K562 (cell line): Measurements from ENCODE around the gene GABBR1. TPM values are rescaled to one million over a fixed set of nuclear protein-coding genes. Genes with fewer than 3 reads are reported as not detected.
A peak's percentile ranks its signal among the peaks of the same experiment; 100 is the strongest.

ENCODE experiments used
- CTCFL ChIP-seq: IDR thresholded peaks from 2 replicates; pipeline ENCODE4 v1.6.1; 2011; ENCODE audit warnings: borderline replicate concordance, low read depth, mild to moderate bottlenecking, moderate library complexity, low read length; ENCODE audit not compliant: insufficient read depth, poor library complexity, severe bottlenecking
- ELK3 ChIP-seq: fragments of 450-650 bp; formaldehyde crosslinking; IDR thresholded peaks from 2 replicates; pipeline ENCODE4 v1.4.0; 2020; ENCODE audit warnings: mild to moderate bottlenecking
- FUS ChIP-seq: fragments of 200-400 bp; formaldehyde crosslinking; optimal IDR thresholded peaks from 2 replicates; pipeline ENCODE3; 2017; ENCODE audit warnings: low read depth, low read length
- ILK ChIP-seq: fragments of 450-650 bp; IDR thresholded peaks from 2 replicates; pipeline ENCODE4 v1.6.1; 2016; ENCODE audit warnings: missing genetic modification characterization, low read depth, mild to moderate bottlenecking, missing compliant biosample characterization, moderate library complexity, borderline replicate concordance
- JUN ChIP-seq, 2 experiments: sonication (generic) in 1 of 2; formaldehyde crosslinking in 1 of 2; IDR thresholded peaks; 2 replicates each; pipeline versions ENCODE4 v1.6.1 to v1.8.0; 2012 to 2022; ENCODE audit warnings: borderline replicate concordance in 2 of 2, mild to moderate bottlenecking in 2 of 2, improper control_type of control experiment in 1 of 2, low read depth in 1 of 2, low read length in 1 of 2, missing genetic modification reagents in 1 of 2
- NFE2L1 ChIP-seq: fragments of 450-650 bp; IDR thresholded peaks from 2 replicates; pipeline ENCODE4 v1.6.1; 2016; ENCODE audit warnings: missing genetic modification characterization, low read depth, mild to moderate bottlenecking, missing compliant biosample characterization, moderate library complexity, borderline replicate concordance
- RBM15 ChIP-seq: fragments of 200-400 bp; formaldehyde crosslinking; IDR thresholded peaks from 2 replicates; pipeline ENCODE4 v1.6.1; 2018; ENCODE audit warnings: mild to moderate bottlenecking, low read length, moderate library complexity; ENCODE audit not compliant: insufficient read depth
- RBM17 ChIP-seq: fragments of 200-400 bp; formaldehyde crosslinking; IDR thresholded peaks from 2 replicates; pipeline ENCODE4 v1.6.1; 2017; ENCODE audit warnings: low read depth, mild to moderate bottlenecking, low read length, borderline replicate concordance
- SIRT6 ChIP-seq: IDR thresholded peaks from one replicate; pipeline ENCODE4 v1.6.1; 2012; ENCODE audit warnings: low read depth, mild to moderate bottlenecking, control low read depth, inconsistent platforms, low read length, moderate library complexity
- TAF15 ChIP-seq: fragments of 200-400 bp; formaldehyde crosslinking; IDR thresholded peaks from 2 replicates; pipeline ENCODE4 v1.6.1; 2017; ENCODE audit warnings: mild to moderate bottlenecking, low read depth, low read length, moderate library complexity
- TAL1 ChIP-seq: fragments of 450-650 bp; IDR thresholded peaks from 2 replicates; pipeline ENCODE4 v1.6.1; 2016; ENCODE audit warnings: mild to moderate bottlenecking
- ZBTB7A ChIP-seq: IDR thresholded peaks from 2 replicates; pipeline ENCODE4 v1.6.1; 2011; ENCODE audit warnings: low read depth, mild to moderate bottlenecking, low read length, moderate library complexity, borderline replicate concordance; ENCODE audit not compliant: control insufficient read depth
- ZNF318 ChIP-seq, 2 experiments: fragments of 450-650 bp; IDR thresholded peaks; 2 replicates each; pipeline ENCODE4 v1.6.1; 2016; ENCODE audit warnings: mild to moderate bottlenecking in 2 of 2, borderline replicate concordance in 1 of 2, low read depth in 1 of 2, moderate library complexity in 1 of 2
- polyA plus RNA-seq, 8 experiments: library from polyadenylated mRNA; depleted of rRNA in 4 of 8; stranded (reverse) in 5 of 8; unstranded in 3 of 8; fragments of >200 nt; fragmentation: Nextera tagmentation in 2 of 8; fragmentation: Illumina TruSeq in 1 of 8; extraction: Ambion mirVana in 2 of 8; extraction: Trizol in 1 of 8; gene quantifications; 2 replicates each; pipeline versions ENCODE4 v1.2.1 to v1.2.3, GENCODE V29; 2011 to 2014; ENCODE audit warnings: inconsistent platforms in 1 of 8, missing spikeins in 1 of 8
- total RNA-seq, 7 experiments: library from RNA; depleted of rRNA in 6 of 7; stranded (reverse); fragments of >200 nt in 6 of 7; fragmentation: Illumina TruSeq in 2 of 7; extraction: Trizol in 2 of 7; gene quantifications; 2 replicates each; pipeline versions ENCODE4 v1.2.1 to v1.2.3, GENCODE V29; 2011 to 2021; ENCODE audit warnings: low replicate concordance in 1 of 7

GABBR1 gene
- total and polyA plus RNA-seq, 9 of the 15 experiments (the other 6 are each of a cell fraction or from before 2014, with no cell fraction given) = 2.2 to 48.3 (median 20.8) TPM

- no peak for TF ChIP-seq ZNF318 (IDR thresholded peaks at IDR 0.05; ENCODE audit: borderline replicate concordance in 1 of 2, low read depth in 1 of 2)
- no peak for TF ChIP-seq JUN (IDR thresholded peaks at IDR 0.05; ENCODE audit: borderline replicate concordance, low read depth, low read length)
- no peak for TF ChIP-seq JUN (CRISPR knock-in tag; IDR thresholded peaks at IDR 0.05; ENCODE audit: borderline replicate concordance)
- TF ChIP-seq TAF15 = no peak
- TF ChIP-seq SIRT6 = no peak
- TF ChIP-seq ELK3 (CRISPR knock-in tag) = no peak
- no peak for TF ChIP-seq ZBTB7A
- no peak for TF ChIP-seq TAL1
- TF ChIP-seq ILK (tag) = no peak
- TF ChIP-seq FUS = no peak
- peak; percentile 58 for TF ChIP-seq CTCFL
- no peak for TF ChIP-seq NFE2L1 (tag)
- no peak for TF ChIP-seq RBM15
- no peak for TF ChIP-seq RBM17
Observed at GRCh38 chr6:29649701-29650673, 17.0 kb upstream of the GABBR1 start (continued).
